Karpas-422 (cell line): ENCODE data around the gene ASB12. TPM values are rescaled to one million over a fixed set of nuclear protein-coding genes. Genes with fewer than 3 reads are reported as not detected.
"Not testable (repeated sequence)": the region's sequence is repeated elsewhere in the genome, so short reads cannot be mapped to it uniquely, and the experiment has no call there.

Experiments
- DNase-seq: peaks from one replicate; pipeline ENCODE4 v3.0.0-alpha.2; 2015
- H2AFZ ChIP-seq: fragments of 200-600 bp; sonication (generic); 2 replicates; pipeline ENCODE4 v1.6.1; 2014; ENCODE audit warnings: antibody characterized with exemption, low read length, mixed read lengths
- H3K27ac ChIP-seq: fragments of 200-600 bp; sonication (generic); 2 replicates; pipeline ENCODE4 v1.5.1; 2014; ENCODE audit warnings: mild to moderate bottlenecking, low read length, moderate library complexity
- H3K27me3 ChIP-seq: fragments of 200-600 bp; sonication (generic); 2 replicates; pipeline ENCODE4 v1.6.1; 2014; ENCODE audit warnings: low read length, mixed read lengths
- H3K36me3 ChIP-seq: fragments of 200-600 bp; sonication (generic); 2 replicates; pipeline ENCODE4 v1.6.1; 2014; ENCODE audit warnings: low read length, mixed read lengths; ENCODE audit not compliant: insufficient read depth
- H3K4me1 ChIP-seq: fragments of 200-600 bp; sonication (generic); 2 replicates; pipeline ENCODE4 v1.6.1; 2014; ENCODE audit warnings: mild to moderate bottlenecking, low read length, mixed read lengths
- H3K4me2 ChIP-seq: fragments of 200-600 bp; sonication (generic); 2 replicates; pipeline ENCODE4 v1.6.1; 2014; ENCODE audit warnings: low read length, low read depth, mild to moderate bottlenecking; ENCODE audit not compliant: poor library complexity, severe bottlenecking
- H3K4me3 ChIP-seq: fragments of 200-600 bp; sonication (generic); 2 replicates; pipeline ENCODE4 v1.5.1; 2014; ENCODE audit warnings: mild to moderate bottlenecking, antibody characterized with exemption, low read length, mixed read lengths
- H3K79me2 ChIP-seq: fragments of 200-600 bp; sonication (generic); 2 replicates; pipeline ENCODE4 v1.6.1; 2014; ENCODE audit warnings: mild to moderate bottlenecking, low read length, mixed read lengths
- H3K9ac ChIP-seq: fragments of 200-600 bp; sonication (generic); 2 replicates; pipeline ENCODE4 v1.6.0; 2014; ENCODE audit warnings: low read length
- H3K9me2 ChIP-seq: fragments of 200-600 bp; sonication (generic), shearing (Covaris generic); replicated peaks from 2 replicates; pipeline ENCODE4 v1.6.0; 2014; ENCODE audit warnings: mild to moderate bottlenecking, low read length, moderate library complexity; ENCODE audit not compliant: insufficient read depth
- H3K9me3 ChIP-seq: fragments of 300-700, 200-600 bp; sonication (generic); 2 replicates; pipeline ENCODE4 v1.6.1; 2014; ENCODE audit warnings: low read length, mixed read lengths
- H4K20me1 ChIP-seq: fragments of 200-600 bp; sonication (generic); 2 replicates; pipeline ENCODE4 v1.6.1; 2014; ENCODE audit warnings: mild to moderate bottlenecking, antibody characterized with exemption, low read length, low read depth; ENCODE audit not compliant: insufficient read depth
- total RNA-seq: library from RNA; depleted of rRNA; stranded (reverse); fragments of >200 nt; shearing (Covaris generic); gene quantifications from 2 replicates; pipeline ENCODE4 v1.2.3, GENCODE V29; 2014; ENCODE audit warnings: low replicate concordance; rRNA removed

The ASB12 gene
- total RNA-seq, result 0.41 and 0.51 TPM in 2 replicates

GRCh38 chrX:64230123-64230970, at the start of gene ASB12:
Gene ASB12 (minus strand): TSS chrX:64230607. CDS start chrX:64225650, 4,957 bp downstream.
- Histone ChIP-seq H3K27me3 (no peaks in the 10 kb centered on the region), H2AFZ (no peak within 1 kb of the TSS), H3K27ac (no peak within 1 kb of the TSS), H3K9ac (no peak within 1 kb of the TSS), H3K9me3 (no peaks in the 10 kb centered on the region), H3K4me2 (no peak within 1 kb of the TSS), H3K4me1 (no peaks in the 10 kb centered on the region), H3K9me2 (no peaks in the 10 kb centered on the region), H3K4me3 (no peak within 1 kb of the TSS), H4K20me1 (no peaks in the 10 kb centered on the region), H3K36me3 (no peaks in the 10 kb centered on the region), H3K79me2 (no peaks in the 10 kb centered on the region)
- DNase-seq, result no peak

- DNase-seq, result no peak
- Histone ChIP-seq H3K79me2 (no peaks in the 10 kb centered on the region), H3K9me2 (no peaks in the 10 kb centered on the region), H3K4me2 (no peak overlapping the region), H3K36me3 (no peaks in the 10 kb centered on the region), H3K4me1 (no peaks in the 10 kb centered on the region), H3K9me3 (0 out of 2 replicates have a peak, but pooled peaks cover 8% of the 10 kb centered on the region), H4K20me1 (no peaks in the 10 kb centered on the region), H3K27me3 (no peaks in the 10 kb centered on the region), H3K9ac (no peak overlapping the region), H2AFZ (no peak overlapping the region), H3K27ac (no peak overlapping the region), H3K4me3 (no peak overlapping the region)
These were observed 34.9 kb upstream of the ASB12 start for GRCh38 chrX:64265265-64265664.

- Histone ChIP-seq H3K4me3 (no peak overlapping the region), H4K20me1 (no peaks in the 10 kb centered on the region), H3K4me2 (no peak overlapping the region), H3K27ac (no peak overlapping the region), H3K79me2 (no peaks in the 10 kb centered on the region), H3K4me1 (no peaks in the 10 kb centered on the region), H3K9me2 (no peaks in the 10 kb centered on the region), H3K9me3 (no peaks in the 10 kb centered on the region), H2AFZ (no peak overlapping the region), H3K27me3 (no peaks in the 10 kb centered on the region), H3K36me3 (no peaks in the 10 kb centered on the region), H3K9ac (no peak overlapping the region)
- DNase-seq, result no peak
These were observed 1.3 kb downstream of the ASB12 start for GRCh38 chrX:64229154-64229553.

- H2AFZ ChIP-seq, result no peak overlapping the region
- no peaks in the 10 kb centered on the region for H3K27me3 ChIP-seq
- H3K9ac ChIP-seq, result no peak overlapping the region
- H3K27ac ChIP-seq, result no peak overlapping the region
- H3K9me3 ChIP-seq, result no peaks in the 10 kb centered on the region
- no peaks in the 10 kb centered on the region for H3K4me1 ChIP-seq
- no peaks in the 10 kb centered on the region for H4K20me1 ChIP-seq
- H3K9me2 ChIP-seq, result no peaks in the 10 kb centered on the region
- no peak overlapping the region for H3K4me3 ChIP-seq
- no peak for DNase-seq
- H3K4me2 ChIP-seq, result no peak overlapping the region
- H3K36me3 ChIP-seq, result no peaks in the 10 kb centered on the region
- no peaks in the 10 kb centered on the region for H3K79me2 ChIP-seq
These were observed 12.4 kb downstream of the ASB12 start for GRCh38 chrX:64218023-64218422.

GRCh38 chrX:64213989-64214388, 16.4 kb downstream of the ASB12 start:
- H3K4me2 ChIP-seq, DNase-seq, H3K4me1 ChIP-seq, H3K4me3 ChIP-seq, H2AFZ ChIP-seq, H3K9ac ChIP-seq, H4K20me1 ChIP-seq, H3K27me3 ChIP-seq, H3K79me2 ChIP-seq, H3K27ac ChIP-seq, H3K9me2 ChIP-seq, H3K36me3 ChIP-seq, H3K9me3 ChIP-seq: not testable (repeated sequence)

GRCh38 chrX:64206556-64207162, 23.7 kb downstream of the ASB12 start:
- no peaks in the 10 kb centered on the region for H3K27me3 ChIP-seq
- H3K9ac ChIP-seq, result peak overlapping the region; percentile 76
- peaks cover 27% of the 10 kb centered on the region for H3K4me1 ChIP-seq
- H3K4me2 ChIP-seq, result peak overlapping the region; percentile 65
- no peak overlapping the region for H2AFZ ChIP-seq
- no peaks in the 10 kb centered on the region for H3K9me2 ChIP-seq
- H3K9me3 ChIP-seq, result no peaks in the 10 kb centered on the region
- no peaks in the 10 kb centered on the region for H4K20me1 ChIP-seq
- H3K27ac ChIP-seq, result no peak overlapping the region
- H3K4me3 ChIP-seq, result peak overlapping the region; percentile 76
- no peaks in the 10 kb centered on the region for H3K36me3 ChIP-seq
- no peak for DNase-seq
- peaks cover 31% of the 10 kb centered on the region for H3K79me2 ChIP-seq

- peak overlapping the region; percentile 76 for H3K4me2 ChIP-seq
- DNase-seq, result peak; percentile 95
- H3K27ac ChIP-seq, result peak overlapping the region; percentile 55
- H3K4me1 ChIP-seq, result peaks cover 27% of the 10 kb centered on the region
- no peaks in the 10 kb centered on the region for H3K9me2 ChIP-seq
- peak overlapping the region; percentile 78; the same call in 1 of the 2 replicates for H2AFZ ChIP-seq
- peaks cover 38% of the 10 kb centered on the region for H3K79me2 ChIP-seq
- no peaks in the 10 kb centered on the region for H3K36me3 ChIP-seq
- H3K27me3 ChIP-seq, result no peaks in the 10 kb centered on the region
- H3K4me3 ChIP-seq, result peak overlapping the region; percentile 76
- no peaks in the 10 kb centered on the region for H4K20me1 ChIP-seq
- no peaks in the 10 kb centered on the region for H3K9me3 ChIP-seq
- peak overlapping the region; percentile 80 for H3K9ac ChIP-seq
These were observed 24.5 kb downstream of the ASB12 start for GRCh38 chrX:64205735-64206501.

GRCh38 chrX:64205441-64205734, 25.0 kb downstream of the ASB12 start, which contains the start of gene AMER1:
Gene AMER1 (minus strand): TSS chrX:64205708. CDS start chrX:64193286, 12,422 bp downstream.
- H3K4me2 ChIP-seq, result peak within 1 kb of the TSS; percentile 76
- H3K9ac ChIP-seq, result peak within 1 kb of the TSS; percentile 80
- no peaks in the 10 kb centered on the region for H3K9me3 ChIP-seq
- DNase-seq, result no peak
- H3K4me1 ChIP-seq, result peaks cover 27% of the 10 kb centered on the region
- no peaks in the 10 kb centered on the region for H3K9me2 ChIP-seq
- H3K79me2 ChIP-seq, result peaks cover 43% of the 10 kb centered on the region
- no peaks in the 10 kb centered on the region for H3K36me3 ChIP-seq
- H3K27ac ChIP-seq, result peak within 1 kb of the TSS; percentile 55
- H2AFZ ChIP-seq, result peak within 1 kb of the TSS; percentile 78; the same call in 1 of the 2 replicates
- H4K20me1 ChIP-seq, result no peaks in the 10 kb centered on the region
- H3K4me3 ChIP-seq, result peak within 1 kb of the TSS; percentile 76
- no peaks in the 10 kb centered on the region for H3K27me3 ChIP-seq
